Measurements from ENCODE around the gene RO60.
"Not testable (repeated sequence)": the region's sequence is repeated elsewhere in the genome, so short reads cannot be mapped to it uniquely, and the experiment has no call there.

RO60 gene

DNA sequence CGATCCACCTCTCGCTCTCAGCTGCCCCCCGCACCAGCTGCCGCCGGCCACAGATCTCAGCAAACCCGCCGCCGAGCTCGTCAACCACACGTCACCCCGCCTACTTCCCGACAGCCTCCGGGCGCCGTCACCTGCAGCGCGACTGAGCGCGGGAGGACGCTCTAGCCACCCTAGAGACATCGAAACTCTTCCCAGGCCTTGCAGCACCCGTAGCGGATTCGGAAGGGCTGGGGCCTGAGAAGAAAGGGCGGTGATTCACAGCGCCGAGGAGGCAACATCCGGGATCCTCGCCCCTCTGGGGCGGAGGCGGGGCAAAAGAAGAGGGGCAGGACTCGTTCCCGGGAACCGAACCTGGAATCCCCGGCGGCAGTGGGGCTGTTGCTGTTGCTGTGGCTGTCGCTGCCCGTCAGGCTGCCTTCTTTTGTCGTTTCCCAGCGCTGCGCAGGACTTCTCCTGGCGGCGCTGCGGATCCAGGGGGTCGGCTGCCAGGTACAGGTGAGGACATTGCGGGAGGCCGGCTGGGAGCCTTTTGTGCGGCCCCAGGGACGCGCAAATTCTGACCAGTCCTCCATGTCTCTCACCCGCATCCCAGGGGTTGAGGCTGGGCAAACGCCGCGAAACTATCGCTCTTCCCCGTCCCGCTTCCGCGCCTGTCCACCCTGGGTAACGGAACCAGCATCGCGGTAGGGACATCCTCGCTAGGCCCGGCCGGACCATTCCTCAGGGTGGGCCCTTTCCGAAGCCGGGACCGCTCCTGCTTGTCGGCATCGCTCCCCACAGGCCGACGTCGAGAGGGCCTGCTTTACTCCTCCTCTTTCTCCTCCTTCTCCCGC is at the start of gene RO60, which contains the start of gene UCHL5:
Gene RO60 (plus strand): TSS at position 331 of the 833 bp plus-strand sequence. CDS start 9,443 bp downstream, outside the sequence.
Gene UCHL5 (minus strand): TSS at position 79 of the 833 bp plus-strand sequence. CDS start 100 bp downstream, outside the sequence.
- peak; percentile 91 to 95 for DNase-seq (ENCODE audit: low read depth in 2 of 2)

DNA sequence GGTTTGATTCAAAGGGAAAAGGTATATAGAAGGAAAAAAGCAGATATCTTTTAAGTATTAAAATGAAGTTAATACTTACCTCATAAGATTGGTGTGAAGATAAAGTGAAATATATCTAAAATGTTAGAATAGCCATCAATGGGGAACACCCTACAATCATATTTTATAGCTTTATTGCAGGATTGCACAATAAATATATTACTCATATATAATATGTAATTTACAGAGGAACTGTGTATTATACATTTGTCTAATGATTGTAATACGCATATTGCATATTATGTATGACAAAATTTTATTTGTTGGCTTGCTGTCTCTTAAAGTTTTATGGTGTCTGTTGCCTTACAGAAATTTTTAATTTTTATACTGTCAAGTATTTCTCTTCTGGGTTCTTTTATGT is 48.0 kb upstream of the RO60 start:
- no peak for DNase-seq (ENCODE audit: low read depth in 2 of 2)

DNA sequence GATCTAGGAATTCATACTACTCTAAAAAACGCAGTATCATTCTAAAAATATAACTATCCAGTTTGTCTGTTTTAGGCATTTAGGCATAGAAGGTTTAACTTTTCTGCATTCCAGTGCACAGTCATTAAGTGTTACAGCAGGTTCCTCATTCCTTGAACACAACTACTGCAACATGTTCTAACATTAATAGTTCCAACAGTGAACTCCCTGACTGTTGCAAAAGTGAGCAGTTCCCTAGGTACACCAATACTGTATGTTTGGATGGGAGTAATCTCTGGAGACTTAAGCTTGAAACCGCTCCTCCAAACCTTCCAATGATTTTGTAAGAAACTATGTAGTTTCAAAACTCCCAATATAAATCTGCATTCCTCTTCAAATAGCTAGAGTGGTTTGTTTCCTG is 46.4 kb upstream of the RO60 start:
- no peak for DNase-seq (ENCODE audit: low read depth in 2 of 2)

DNA sequence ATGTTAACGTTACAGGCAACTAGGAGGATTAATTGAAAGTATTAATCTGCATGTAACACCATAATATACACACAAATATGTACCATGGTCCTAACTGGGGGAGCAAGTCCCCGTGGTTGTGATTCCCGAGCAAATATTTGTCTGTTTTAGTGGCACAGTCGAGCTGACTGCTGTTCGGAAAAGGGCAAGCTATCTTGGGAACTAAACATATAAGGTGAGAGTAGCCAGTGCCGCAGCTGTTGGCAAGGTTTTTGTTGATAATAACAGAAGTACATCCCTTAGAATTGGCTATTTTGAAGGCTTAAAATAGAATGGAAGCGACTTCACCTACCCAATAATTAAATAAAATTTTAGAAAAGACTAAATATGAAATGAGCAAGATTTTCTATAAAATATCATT is 45.7 kb upstream of the RO60 start:
- no peak for DNase-seq (ENCODE audit: low read depth in 2 of 2)

DNA sequence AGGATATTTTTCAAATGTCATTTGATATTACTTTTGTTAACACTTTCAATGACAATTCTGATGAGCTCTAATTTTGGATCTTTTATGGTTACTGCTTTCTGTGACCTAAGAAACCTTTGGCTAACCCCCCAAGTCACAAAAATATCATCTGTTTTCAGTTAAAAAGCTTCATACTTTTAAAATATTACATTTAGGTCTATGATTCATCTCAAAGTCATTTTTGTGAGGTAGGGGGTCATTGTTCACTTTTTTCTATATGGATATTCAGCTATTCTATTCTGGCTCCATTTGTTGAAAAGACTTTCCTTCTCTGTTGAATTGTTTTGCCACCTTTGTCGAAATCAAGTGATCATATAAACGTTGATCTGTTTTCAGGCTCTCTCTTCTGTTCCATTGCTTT is 45.0 kb upstream of the RO60 start:
- no peak for DNase-seq (ENCODE audit: low read depth in 2 of 2)

DNA sequence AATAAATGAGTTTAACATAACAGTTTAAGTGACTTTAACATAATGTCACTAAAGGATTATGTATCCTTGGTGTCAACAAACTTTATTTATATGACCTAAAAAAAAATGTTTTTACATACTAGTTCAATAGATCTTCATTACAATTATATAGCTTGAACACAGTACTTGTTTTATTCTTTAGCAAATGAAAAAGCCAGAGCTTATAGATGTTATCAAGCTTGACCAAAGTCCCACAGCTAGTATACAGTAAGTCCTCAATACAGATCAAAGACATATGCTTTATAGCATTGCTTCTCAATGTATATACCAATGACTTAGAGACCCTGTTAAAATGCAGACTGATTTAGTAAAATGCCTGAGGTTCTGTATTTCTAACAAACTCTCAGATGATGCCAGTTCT is 42.6 kb upstream of the RO60 start:
- DNase-seq (ENCODE audit: low read depth in 2 of 2), result no peak

DNA sequence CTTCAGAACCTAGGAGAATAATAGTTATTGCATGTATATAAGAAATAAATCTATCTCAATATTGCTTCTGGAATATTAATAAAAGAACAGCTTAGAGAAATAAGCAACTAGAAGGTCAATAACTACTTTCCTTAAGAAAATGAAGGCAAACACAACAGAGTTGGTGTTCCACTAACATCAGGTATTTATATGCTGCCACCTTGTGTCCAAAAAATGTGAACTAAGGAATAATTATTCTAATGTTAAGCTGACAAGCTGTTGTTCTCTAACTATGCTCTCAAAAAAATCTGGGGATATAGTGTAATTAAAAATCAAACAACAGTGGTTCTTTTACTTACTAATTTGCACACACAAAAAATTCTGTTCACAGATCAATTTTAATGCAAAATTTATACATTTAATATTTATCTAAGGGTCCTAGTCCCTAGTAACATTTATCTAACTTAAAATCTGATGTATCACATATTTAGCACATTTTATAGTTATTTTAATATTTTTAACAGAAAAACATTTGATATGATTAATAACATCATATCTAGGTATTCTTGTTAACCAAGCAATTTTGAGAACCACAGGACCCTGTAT is 39.9 kb upstream of the RO60 start:
- no peak for DNase-seq (ENCODE audit: low read depth in 2 of 2)

DNA sequence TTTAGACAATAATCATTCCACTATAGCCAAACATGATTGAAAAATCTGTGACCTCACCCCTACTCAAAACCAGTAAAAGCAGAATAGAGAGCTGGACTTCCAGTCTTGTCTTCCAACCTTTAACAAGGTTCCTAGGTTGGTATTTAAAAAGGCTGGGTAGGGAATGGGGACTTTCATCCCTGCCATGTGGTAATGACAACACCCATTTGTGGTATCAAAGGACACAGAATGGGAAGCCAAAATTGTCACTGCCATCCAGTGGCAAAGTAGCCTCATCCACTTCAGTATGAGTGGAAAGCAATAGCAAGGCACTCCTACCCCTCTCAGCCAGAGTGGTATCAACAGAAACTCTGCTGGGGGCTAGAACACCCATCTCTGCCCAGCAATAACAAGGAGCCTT is 34.2 kb upstream of the RO60 start:
- no peak for DNase-seq (ENCODE audit: low read depth in 2 of 2)

DNA sequence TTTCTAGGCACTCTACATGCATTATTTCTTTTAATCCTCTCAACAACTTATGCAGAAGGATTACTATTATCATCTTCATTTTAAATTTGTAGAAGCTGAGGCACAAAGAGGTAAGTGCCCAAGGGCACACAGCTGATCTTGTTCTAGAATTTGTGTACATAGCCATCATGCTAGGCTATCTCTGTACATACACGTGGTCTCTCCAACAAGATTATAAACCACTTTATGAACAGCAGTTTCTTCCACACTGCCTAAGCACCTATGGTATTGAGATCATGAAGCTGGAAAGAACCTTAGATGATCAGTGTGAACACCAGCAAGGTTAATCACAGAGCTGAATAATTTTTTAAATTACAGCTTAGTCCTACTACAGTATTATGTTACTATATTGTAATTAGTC is 29.1 kb upstream of the RO60 start:
- no peak for DNase-seq (ENCODE audit: low read depth in 2 of 2)

DNA sequence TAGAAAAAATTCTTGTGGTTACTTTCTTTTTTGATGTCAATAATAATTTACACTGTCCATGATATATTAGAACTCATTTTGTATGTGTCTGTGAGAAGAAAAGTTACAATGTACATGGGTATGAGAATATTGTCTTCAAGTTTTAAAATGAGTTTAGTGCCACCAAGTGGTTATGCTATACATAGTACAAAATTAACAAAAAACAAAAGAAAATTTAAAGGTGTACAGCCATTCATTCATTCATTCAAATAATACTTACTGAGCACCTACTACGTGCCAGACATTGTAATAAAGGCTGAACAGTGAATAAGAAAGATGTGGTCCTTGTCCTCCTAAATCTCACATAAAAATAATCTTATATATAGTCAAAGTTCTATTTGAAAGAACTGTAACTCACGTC is 28.0 kb upstream of the RO60 start:
- no peak for DNase-seq (ENCODE audit: low read depth in 2 of 2)

DNA sequence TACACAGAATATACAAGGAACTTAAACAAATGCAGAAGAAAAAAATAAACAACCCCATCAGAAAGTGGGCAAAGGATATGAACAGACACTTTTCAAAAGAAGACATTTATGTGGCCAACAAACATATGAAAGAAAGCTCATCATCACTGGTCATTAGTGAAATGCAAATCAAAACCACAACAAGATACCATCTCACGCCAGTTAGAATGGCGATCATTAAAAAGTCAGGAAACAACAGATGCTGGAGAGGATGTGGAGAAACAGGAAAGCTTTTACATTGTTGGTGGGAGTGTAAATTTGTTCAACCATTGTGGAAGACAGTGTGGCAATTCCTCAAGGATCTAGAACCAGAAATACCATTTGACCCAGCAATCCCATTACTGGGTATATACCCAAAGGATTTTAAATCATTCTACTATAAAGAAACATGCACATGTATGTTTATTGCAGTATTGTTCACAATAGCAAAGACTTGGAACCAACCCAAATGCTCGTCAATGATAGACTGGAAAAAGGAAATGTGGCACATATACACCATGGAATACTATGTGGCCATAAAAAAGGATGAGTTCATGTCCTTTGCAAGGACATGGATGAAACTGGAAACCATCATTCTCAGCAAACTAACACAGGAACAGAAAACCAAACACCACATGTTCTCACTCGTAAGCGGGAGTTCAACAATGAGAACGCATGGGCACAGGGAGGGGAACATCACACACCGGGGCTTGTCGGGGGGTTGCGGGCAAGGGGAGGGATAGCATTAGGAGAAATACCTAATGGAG is 26.6 kb upstream of the RO60 start:
- not testable (repeated sequence) for DNase-seq (ENCODE audit: low read depth in 2 of 2)

DNA sequence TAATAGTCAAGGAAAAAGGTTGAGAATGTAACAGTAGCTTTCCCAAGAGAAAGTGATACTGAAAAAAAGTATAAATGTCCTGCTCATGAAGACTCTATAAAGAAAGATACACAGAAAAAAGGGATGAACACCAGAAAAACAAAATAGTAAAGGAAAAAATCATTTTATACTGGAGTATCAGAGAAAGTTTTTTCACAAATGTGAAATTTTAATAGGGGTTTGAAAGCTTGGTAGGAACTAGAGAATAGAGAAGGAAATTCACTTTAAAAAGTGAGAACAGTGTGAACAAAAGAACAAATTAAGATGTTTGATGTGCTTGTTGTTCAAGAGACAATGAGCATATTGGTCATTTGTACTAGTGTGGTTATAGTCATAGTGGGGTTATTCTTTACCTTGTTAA is 25.8 kb upstream of the RO60 start:
- no peak for DNase-seq (ENCODE audit: low read depth in 2 of 2)

DNA sequence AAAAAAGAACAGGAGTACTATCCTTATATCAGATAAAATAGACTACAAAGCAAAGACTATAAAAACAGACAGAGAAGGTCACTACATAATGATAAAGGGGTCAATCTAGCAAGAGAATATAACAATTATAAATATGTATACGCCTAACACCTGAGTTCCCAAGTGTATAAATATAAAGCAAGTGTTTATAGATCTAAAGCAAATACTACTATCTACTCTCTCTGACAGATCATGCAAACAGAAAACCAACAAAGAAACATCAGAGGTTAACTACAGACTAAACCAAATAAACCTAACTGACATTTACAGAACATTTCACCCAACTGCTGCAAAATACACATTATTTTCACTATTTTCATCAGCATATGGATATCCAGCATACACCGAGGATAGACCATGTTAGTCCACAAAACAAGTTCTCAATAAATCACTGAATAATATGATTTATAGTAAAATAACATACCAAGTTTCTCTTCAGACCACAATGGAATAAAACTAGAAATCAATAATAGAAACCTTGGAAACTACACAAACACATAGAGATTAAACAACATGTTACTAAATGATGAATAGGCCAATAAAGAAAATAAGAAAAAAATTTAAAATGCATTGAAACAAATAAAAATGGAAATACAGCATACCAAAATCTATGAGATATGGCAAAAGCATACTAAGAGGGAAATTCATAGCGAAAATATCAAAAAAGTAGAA is 22.9 kb upstream of the RO60 start:
- no peak for DNase-seq (ENCODE audit: low read depth in 2 of 2)

DNA sequence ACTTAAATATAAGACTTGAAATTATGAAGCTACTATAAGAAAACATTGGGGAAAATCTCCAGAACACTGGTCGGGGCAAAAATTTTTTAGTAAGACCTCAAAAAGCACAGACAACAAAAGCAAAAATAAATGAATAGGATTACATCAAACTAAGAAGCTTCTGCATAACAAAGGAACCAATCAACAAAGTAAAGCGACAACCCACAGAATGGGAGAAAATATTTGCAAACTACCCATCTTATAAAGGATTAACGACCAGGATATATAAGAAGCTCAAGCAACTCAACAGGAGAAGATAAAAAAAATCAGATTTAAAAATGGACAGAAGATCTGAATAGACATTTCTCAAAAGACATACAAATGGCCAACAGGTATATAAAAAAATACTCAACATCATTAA is 19.4 kb upstream of the RO60 start:
- DNase-seq (ENCODE audit: low read depth in 2 of 2), result no peak

DNA sequence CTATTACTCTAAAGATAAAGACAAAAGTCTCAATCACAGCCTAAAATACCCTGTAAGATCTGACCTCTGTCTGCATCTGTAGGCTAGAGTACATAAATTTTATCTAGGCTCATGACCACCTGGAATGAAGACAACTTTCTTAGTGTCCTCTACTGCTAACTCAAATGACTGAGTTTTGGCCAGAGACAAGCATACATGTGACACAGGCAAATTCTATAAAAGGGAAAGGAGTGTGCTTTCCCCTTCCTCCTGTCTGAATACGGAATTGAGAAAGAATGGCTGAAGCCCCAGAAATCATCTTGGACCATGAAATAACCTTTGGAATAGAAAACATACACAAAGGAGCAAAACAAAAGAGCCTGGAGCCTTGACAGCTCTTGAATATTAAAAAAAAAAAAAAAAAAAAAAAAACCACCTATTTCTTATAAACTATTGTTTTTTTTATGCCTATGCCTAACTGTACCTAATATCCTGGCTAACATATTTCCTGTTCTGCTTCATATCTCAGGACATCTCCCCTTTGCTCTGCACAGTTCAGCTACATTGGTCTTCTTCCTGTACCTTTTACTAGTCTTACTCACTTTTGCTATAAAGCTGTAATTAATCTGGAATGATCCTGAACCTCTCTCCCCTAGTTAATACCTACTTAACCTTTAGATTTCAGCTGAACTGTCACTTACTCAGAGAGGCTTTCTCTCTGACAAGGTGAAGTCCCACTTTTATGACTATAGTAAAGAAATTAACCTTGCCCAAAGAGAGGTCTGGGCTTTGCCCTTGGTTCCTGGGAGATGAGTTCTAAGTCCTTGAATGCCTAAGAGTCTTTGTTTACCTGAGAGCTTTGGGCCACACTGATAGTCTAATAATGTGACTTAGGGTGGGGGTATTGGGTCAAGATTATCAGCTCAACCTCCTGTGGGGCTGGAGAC is 16.4 kb upstream of the RO60 start:
- DNase-seq (ENCODE audit: low read depth in 2 of 2), result no peak

DNA sequence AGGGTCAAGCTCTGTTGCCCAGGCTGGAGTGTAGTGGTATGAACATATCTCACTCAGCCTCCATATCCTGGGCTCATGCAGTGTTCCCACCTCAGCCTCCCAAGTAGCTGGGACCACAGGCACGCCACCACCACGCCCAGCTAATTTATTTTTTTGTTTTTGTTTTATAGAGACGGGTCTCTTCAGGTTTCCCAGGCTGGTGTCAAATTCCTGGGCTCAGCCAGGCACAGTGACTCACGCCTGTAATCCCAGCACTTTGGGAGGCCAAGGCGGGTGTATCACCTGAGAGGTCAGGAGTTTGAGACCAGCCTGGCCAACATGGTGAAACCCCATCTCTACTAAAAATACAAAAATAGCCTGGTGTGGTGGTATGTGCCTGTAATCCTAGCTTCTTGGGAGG is 10.5 kb upstream of the RO60 start:
- not testable (repeated sequence) for DNase-seq (ENCODE audit: low read depth in 2 of 2)

DNA sequence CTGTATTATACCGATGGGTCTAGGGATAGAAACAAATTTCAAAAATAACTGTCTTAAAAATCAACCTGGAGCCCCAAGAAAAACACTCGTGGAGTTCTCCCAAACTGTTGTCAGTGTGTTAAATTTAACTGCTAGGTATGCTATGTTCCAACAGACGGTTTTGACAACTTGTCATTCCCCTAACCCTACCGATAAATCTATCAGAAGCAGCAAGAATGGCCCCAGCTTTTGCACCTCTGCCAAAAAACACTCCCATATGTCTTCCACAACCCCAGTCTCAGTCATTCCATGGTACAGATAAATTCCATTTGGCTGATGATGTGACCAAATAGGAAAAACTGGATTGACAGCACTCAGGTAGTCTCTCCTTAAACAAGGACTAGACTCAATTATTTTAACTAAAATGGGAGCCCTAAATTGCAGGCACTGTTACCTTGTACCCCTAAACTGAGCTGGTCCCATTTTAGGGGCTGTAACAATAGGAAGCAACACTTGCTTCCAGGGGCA is 5.2 kb upstream of the RO60 start:
- DNase-seq (ENCODE audit: low read depth in 2 of 2), result no peak

DNA sequence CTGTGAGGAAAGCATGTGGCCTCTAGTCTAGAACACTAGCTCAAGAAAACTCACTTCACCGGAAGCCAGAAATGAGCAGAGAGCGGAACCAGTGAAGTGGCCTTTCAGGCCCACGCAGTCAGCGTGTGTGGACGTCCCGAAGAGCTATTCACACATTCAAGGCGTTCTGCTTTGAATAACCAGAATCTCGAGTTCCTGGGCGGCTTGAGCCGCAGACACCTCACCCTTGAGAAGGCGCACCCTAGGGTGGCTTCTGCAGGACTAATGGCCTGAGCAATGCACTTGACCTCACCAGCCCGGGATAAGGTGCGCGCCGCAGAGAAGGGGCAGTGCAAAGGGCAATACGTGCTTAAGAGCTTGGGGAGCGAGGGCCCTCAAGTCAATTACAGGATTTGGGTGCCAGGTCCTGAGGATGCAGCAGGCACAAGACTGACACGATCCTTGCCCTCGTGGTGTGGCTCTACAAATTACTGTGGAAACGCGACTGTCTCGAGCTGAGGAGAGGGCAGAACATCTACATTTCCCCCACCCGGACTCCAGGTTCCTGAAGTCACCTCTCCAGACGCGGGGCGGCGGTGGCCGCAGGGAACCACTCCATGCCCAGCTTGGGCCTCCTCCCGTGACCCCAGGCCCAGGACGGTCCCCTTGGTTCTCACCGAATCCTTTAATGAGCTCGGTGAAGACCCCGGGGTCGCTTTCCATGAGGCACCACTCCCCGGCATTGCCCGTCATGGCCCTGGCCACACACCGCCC is 707 bp upstream of the RO60 start:
- DNase-seq (ENCODE audit: low read depth in 2 of 2), result peak; percentile 65 to 66

DNA sequence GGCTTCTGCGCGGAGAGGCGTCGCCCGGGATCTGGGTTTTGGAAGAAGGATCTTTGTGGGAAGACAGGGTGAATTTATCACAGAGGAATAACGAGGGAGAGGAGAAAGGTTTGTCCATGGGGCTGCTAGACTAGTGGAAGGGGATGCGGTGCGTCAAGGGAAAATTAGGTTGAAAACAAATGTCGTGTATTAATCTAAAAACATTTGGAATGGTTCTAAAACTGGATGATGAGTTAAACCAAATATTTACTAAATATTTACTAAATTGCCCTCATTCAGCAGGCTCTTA is 647 bp downstream of the RO60 start:
- DNase-seq (ENCODE audit: low read depth in 2 of 2), result no peak

DNA sequence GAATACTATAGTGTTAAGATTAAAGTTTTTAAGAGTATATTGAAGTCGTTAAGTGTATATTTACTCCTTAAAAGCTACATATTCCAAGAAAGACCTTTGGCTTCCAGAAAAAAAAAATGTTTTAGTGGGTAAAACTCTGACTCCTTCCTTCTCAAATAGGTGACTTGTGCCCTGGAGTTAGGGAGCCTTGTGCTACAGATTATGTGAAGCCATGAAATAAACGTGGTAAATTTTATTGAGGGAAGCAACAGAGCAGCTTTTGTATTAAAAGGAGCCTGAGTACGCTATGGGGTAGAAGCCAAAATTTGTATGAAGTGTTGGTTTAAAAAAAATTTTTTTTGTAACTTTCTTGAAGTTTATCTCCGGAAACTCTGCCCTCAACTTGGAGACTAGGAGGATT is 994 bp downstream of the RO60 start:
- DNase-seq (ENCODE audit: low read depth in 2 of 2), result no peak
